Adipocyte (in vitro differentiated cells): ENCODE data around the gene NUP214.

Source experiments
- DNase-seq: peaks from one replicate; pipeline ENCODE4 v3.0.0-alpha.2; 2015; ENCODE audit warnings: low read depth
- H3K27me3 ChIP-seq: replicated peaks from 2 replicates; pipeline ENCODE4 v1.7.0; 2013; ENCODE audit warnings: mild to moderate bottlenecking, low read length, moderate library complexity; ENCODE audit not compliant: control insufficient read depth, insufficient read depth
- H3K36me3 ChIP-seq: 2 replicates; pipeline ENCODE4 v1.7.0; 2013; ENCODE audit warnings: low read length, mild to moderate bottlenecking, moderate library complexity; ENCODE audit not compliant: control insufficient read depth, insufficient read depth, severe bottlenecking
- H3K4me1 ChIP-seq: 2 replicates; pipeline ENCODE4 v1.7.0; 2013; ENCODE audit warnings: mild to moderate bottlenecking, low read length, moderate library complexity; ENCODE audit not compliant: control insufficient read depth, insufficient read depth
- H3K4me3 ChIP-seq: 2 replicates; pipeline ENCODE4 v1.7.0; 2013; ENCODE audit warnings: mild to moderate bottlenecking, low read length, moderate library complexity
- H3K9ac ChIP-seq: 2 replicates; pipeline ENCODE4 v1.7.0; 2013; ENCODE audit warnings: mild to moderate bottlenecking, low read length, moderate library complexity
- H3K9me3 ChIP-seq: 2 replicates; pipeline ENCODE4 v1.7.0; 2013; ENCODE audit warnings: mild to moderate bottlenecking, low read length, moderate library complexity; ENCODE audit not compliant: control insufficient read depth

The NUP214 gene

DNA sequence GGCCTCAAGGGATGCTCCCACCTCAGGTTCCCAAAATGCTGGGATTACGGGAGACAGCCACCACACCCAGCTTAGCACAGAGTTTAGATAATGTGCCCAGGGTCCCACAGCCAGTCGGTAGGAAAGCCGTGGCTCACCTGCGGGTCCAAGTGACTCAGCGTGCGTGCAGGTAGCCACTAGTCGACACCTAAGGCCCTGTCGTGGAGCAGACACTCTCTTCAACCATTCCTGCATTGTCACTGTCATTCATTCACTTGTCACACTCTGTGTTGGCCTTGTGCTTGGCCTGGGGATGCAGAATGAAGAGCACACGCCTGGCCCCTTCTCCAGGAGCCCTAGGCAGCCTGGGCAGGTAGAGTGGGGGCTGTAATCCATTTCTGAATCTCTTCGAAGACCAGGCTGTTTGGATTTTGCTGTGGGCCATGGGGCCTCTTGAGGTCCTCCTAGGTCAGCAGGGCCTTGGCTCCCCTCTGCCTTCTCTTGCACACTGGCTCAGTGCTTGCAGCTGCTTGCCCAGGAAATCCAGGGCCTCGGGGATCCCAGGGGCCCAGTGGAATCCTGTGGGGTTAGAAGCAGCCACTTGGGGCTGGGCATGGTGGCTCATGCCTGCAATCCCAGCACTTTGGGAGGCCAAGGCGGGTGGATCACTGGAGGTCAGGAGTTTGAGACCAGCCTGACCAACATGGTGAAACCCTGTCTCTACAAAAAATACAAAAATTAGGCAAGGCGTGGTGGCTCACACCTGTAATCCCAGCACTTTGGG, 35.2 kb upstream of the NUP214 start:
- Histone ChIP-seq H3K4me1 (peaks cover 8% of the 10 kb centered on the region), H3K9me3 (no peaks in the 10 kb centered on the region), H3K4me3 (no peak overlapping the region), H3K27me3 (peaks cover 26% of the 10 kb centered on the region), H3K9ac (no peak overlapping the region), H3K36me3 (no peaks in the 10 kb centered on the region)
- no peak for DNase-seq

DNA sequence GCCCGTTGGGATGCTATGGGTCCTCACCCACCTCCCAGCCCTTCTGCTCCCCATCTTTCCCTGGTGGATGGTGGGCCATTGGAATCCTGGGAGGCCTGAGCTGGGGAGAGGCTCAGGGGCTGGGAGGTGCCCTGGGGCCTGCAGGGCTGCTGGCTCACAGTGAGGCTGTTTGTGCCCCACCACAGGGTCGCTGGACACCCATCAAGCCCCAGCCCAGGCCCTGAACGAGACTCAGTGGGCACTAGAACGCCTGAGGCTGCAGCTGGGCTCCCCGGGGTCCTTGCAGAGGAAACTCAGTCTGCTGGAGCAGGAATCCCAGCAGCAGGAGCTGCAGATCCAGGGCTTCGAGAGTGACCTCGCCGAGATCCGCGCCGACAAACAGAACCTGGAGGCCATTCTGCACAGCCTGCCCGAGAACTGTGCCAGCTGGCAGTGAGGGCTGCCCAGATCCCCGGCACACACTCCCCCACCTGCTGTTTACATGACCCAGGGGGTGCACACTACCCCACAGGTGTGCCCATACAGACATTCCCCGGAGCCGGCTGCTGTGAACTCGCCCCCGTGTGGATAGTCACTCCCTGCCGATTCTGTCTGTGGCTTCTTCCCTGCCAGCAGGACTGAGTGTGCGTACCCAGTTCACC, 33.9 kb upstream of the NUP214 start:
- no peak overlapping the region for H3K4me3 ChIP-seq
- no peak overlapping the region for H3K9ac ChIP-seq
- no peaks in the 10 kb centered on the region for H3K9me3 ChIP-seq
- peaks cover 9% of the 10 kb centered on the region for H3K4me1 ChIP-seq
- DNase-seq: no peak
- no peaks in the 10 kb centered on the region for H3K36me3 ChIP-seq
- peaks cover 28% of the 10 kb centered on the region for H3K27me3 ChIP-seq

DNA sequence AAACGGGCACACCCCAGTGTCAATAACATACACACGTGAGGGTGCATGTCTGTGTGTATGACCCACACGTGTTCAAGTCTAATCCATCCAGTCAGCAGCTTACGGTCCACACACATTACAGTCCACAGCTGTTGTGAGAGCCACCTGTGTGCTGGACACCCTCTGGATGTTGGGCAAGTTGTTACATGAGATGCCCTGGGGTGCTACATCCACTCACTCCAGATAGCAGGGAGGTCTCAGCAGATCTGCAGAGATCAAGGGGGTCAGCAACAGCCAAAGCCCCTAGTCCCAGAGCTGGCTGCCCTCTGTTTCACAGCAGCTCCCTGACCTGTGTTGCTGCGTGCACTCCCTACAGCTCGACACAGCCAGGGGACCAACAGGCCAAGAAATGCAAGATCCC, 33.4 kb upstream of the NUP214 start:
- DNase-seq: no peak
- Histone ChIP-seq H3K9me3 (no peaks in the 10 kb centered on the region), H3K4me1 (peaks cover 13% of the 10 kb centered on the region), H3K36me3 (no peaks in the 10 kb centered on the region), H3K4me3 (no peak overlapping the region), H3K9ac (no peak overlapping the region), H3K27me3 (peaks cover 29% of the 10 kb centered on the region)

DNA sequence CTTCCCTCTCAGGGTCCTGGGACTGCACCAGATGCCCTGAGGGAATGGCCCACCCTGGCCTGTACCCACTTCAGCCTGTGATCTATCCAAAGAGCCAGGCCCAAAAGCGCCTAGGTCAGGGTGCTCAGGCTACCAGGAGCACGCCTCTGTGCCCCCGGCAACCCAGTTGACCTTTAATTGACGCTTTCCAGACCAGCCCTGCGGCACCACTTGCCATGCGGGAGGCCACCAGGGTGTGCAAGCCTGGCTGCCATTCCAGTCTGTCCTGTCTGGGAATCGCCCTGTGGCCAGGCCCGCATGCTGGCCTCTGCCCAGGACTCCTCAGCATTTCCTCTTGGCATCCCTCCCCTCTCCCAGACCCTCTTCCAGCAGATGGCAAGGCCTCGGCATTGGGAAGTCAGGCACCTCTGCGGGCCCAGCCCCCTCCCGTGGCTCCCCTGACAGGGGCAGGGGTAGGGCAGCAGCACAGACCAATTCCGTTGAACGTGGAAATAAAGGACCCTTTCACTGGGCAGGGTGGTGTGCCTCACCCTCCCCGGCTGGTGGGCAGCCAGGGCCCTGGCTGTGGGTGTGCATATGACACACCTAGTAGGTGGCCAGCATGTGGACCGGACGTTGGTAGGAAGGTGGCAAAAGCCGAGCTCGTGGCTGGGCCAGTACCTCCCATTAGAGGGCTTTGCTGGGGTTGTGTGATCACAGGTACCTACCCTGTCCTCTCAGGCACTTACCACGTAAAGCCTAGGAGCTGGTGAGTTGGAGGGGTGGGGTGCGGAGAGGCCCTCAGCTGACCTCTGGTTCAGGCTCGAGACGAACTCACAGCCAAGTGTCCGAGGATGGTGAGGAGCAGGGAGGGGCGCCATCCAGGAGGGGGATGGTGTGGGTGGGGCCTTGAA, 32.6 kb upstream of the NUP214 start:
- Histone ChIP-seq H3K9me3 (no peaks in the 10 kb centered on the region), H3K4me3 (no peak overlapping the region), H3K36me3 (no peaks in the 10 kb centered on the region), H3K9ac (no peak overlapping the region), H3K4me1 (peaks cover 13% of the 10 kb centered on the region), H3K27me3 (peaks cover 31% of the 10 kb centered on the region)
- no peak for DNase-seq

DNA sequence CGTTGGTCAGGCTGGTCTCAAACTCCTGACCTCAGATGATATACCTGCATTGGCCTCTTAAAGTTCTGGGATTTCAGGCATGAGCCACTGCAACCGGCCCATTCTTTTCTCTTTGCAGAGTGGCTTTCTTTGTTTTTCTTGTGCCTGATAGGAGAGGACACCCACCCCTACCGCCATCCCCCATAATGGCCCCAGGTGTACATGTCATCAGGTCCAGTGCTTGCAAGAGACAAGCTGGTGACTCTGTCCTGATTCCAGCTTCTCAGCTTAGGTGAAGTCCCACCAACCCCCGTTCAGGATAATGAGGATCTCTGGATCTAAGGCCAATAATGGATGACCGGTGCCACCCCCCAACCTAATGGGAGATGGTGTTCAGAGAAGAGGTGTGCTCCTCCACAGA, 31.4 kb upstream of the NUP214 start:
- Histone ChIP-seq H3K4me1 (peaks cover 13% of the 10 kb centered on the region), H3K4me3 (no peak overlapping the region), H3K27me3 (peaks cover 37% of the 10 kb centered on the region), H3K36me3 (no peaks in the 10 kb centered on the region), H3K9ac (no peak overlapping the region), H3K9me3 (no peaks in the 10 kb centered on the region)
- DNase-seq: no peak

DNA sequence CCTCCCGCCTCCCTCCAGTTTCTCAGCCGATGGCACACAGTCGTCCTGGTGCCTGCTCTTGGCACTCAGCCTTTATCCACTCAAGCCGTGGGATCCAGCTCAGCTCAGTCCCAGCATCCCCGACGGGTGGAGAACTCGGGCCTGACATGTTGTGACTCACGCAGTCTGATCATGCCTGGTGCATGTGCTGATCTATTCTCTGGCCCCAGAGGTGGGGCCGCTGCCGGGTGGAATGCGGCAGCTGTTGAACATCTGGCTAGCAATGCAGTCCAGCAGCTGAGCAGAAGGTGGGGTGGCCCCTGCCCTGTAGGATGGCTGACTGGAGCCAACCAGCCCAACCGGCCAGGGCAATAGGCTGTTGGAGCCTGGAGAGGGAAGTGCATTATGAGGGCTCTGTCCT, 30.8 kb upstream of the NUP214 start:
- DNase-seq: peak; percentile 72
- H3K4me1 ChIP-seq: peaks cover 13% of the 10 kb centered on the region
- H3K4me3 ChIP-seq: no peak overlapping the region
- peaks cover 41% of the 10 kb centered on the region for H3K27me3 ChIP-seq
- no peak overlapping the region for H3K9ac ChIP-seq
- H3K36me3 ChIP-seq: no peaks in the 10 kb centered on the region
- H3K9me3 ChIP-seq: no peaks in the 10 kb centered on the region

DNA sequence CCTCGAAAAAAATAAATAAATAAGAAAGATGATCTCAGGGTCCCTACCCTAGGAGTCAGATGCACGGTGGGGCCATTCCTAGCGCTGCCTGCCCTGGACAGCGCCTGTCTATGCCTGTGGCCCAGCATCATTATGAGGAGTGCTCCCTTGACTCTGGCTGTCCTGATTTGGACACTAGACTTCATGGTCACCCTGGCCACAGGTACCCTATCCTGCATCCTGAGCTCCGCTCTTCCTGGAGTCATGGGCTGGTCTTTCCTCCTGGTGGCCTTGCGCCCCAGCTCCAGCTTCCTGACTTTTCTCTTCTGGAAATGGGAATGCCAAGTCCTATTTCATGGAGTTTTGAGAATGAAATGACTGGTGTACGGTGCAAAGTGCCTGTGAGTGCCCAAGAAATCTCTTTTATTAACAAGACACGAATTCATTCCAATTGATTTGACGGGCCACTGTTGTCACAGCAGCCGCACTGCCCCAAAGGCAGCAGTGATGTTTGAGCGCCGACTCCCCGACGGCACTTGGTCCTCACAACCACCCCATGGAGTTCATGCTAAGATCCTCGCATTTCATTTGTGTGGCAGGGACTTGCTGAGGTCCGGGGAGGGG, 29.6 kb upstream of the NUP214 start:
- Histone ChIP-seq H3K27me3 (peaks cover 41% of the 10 kb centered on the region), H3K4me1 (peaks cover 13% of the 10 kb centered on the region), H3K9ac (no peak overlapping the region), H3K9me3 (no peaks in the 10 kb centered on the region), H3K4me3 (no peak overlapping the region), H3K36me3 (no peaks in the 10 kb centered on the region)
- no peak for DNase-seq

DNA sequence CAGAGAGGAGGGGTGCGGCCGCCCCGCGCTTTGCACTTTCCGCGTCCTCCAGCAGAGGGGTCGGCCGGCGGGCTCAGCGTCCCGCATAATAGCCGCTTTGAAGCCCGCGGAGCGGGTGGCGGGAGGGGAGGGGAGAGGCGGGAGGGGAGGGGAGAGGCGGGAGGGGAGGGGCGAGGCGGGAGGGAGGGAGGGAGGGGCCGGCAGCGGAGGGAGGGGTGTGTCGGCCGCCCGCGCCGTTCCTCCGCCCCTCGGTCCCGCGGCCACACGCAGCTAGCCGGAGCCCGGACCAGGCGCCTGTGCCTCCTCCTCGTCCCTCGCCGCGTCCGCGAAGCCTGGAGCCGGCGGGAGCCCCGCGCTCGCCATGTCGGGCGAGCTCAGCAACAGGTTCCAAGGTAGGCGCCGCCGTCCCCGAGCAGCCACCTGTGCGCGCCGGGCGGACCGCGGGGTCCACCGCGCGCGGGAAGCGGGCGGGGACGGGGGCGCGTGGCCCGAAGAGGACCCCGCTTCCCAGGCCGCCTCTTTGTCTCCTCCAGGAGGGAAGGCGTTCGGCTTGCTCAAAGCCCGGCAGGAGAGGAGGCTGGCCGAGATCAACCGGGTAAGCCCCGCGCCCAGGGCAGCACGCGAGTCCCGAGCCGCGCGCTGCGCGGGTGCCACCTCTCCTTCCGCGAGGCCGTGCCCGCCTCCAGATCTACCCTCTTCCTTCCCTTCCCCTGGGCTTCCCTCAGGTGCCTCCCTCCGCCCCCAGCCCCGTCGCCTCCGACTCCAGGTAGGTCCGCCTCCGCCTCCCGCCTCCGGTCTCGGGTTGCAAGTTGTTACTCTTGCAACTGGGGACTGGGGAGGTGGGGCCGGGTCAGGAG, 28.9 kb upstream of the NUP214 start, which contains the start of gene AIF1L:
TSS of gene AIF1L (plus strand) at position 263 of the 857 bp plus-strand sequence. CDS start at position 362, 99 bp downstream.
- DNase-seq: peak; percentile 51
- Histone ChIP-seq H3K27me3 (peaks cover 41% of the 10 kb centered on the region), H3K4me3 (peak within 1 kb of the TSS; percentile 40), H3K4me1 (peaks cover 13% of the 10 kb centered on the region), H3K36me3 (no peaks in the 10 kb centered on the region), H3K9ac (no peak within 1 kb of the TSS), H3K9me3 (no peaks in the 10 kb centered on the region)

DNA sequence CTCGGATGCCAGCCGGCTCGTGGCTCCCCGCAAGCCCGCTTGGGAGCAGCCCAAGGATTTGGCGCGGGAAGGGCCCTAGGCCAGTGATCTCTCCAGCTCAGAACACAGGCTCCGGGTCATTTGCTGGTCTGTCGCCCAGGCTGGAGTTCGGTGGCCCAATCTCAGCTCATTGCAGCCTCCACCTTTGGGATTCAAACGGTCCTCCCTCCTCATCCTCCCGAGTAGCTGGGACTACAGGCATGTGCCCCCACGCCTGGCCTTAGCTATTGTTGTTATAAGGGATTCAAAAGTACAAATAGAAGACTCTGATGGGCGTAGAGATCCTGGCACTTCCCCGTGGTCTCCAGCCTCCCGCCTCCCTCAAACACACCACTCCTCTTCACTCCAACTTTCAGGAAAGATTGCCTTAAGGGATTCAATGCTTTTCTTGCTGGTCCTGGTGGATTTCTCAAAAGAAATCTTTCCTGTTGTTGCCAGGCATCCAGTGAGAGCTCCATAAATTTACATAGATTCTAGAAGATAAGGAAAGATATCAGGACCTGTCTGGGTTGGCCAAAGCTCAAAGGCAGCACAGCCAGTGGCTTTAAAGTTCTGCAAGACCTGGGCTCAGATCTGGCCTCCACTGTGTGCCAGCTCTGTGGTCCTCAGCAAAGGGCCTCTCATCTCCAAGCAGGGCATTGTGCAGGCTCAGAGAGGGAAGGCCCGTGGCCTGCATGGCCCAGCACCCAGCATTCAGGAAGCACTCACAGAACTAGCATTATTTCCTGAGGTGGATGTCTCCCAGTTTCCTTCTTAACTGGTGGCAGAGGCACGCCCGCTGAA, 28.0 kb upstream of the NUP214 start:
- H3K9ac ChIP-seq: no peak overlapping the region
- no peaks in the 10 kb centered on the region for H3K9me3 ChIP-seq
- no peak overlapping the region for H3K4me3 ChIP-seq
- H3K27me3 ChIP-seq: peaks cover 41% of the 10 kb centered on the region
- no peaks in the 10 kb centered on the region for H3K36me3 ChIP-seq
- peaks cover 13% of the 10 kb centered on the region for H3K4me1 ChIP-seq
- no peak for DNase-seq

DNA sequence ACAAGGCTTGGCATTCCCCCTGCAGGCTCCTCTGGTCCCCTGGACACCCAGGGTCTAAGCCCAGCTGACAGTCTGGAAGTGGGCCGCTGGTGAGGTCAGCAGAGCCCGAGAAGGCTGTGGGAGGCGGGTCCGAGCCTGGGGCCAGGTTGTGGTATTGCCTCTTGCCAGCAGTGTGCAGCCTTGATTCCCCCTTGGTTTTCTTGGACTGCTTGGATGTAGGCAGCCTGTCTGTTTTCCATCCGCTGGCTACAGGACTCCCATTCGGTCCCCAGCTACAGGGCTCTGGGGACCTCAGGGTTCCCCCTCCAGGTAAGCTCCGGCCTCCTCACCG, 27.5 kb upstream of the NUP214 start:
- Histone ChIP-seq H3K9me3 (no peaks in the 10 kb centered on the region), H3K27me3 (peaks cover 43% of the 10 kb centered on the region), H3K36me3 (no peaks in the 10 kb centered on the region), H3K9ac (no peak overlapping the region), H3K4me3 (no peak overlapping the region), H3K4me1 (peaks cover 13% of the 10 kb centered on the region)
- no peak for DNase-seq
